Upper lobe of right lung (tissue), 1 donor: ENCODE measurements around the gene THOC2. TPM values are rescaled to one million over a fixed set of nuclear protein-coding genes. Genes with fewer than 3 reads are reported as not detected.
"Not testable (repeated sequence)": the region's sequence is repeated elsewhere in the genome, so short reads cannot be mapped to it uniquely, and the experiment has no call there.

ENCODE experiments used
- ATAC-seq: fragments of 200-7000 bp; cut with Tn5 transposase; one replicate; pipeline ENCODE4 v1.9.1; 2020; ENCODE audit warnings: mild to moderate bottlenecking, moderate library complexity
- DNase-seq: peaks from one replicate; pipeline ENCODE4 v3.0.0-alpha.2; 2020
- H3K27ac ChIP-seq: fragments of 200-600 bp; one replicate; pipeline ENCODE4 v1.8.0; 2022
- H3K27me3 ChIP-seq: fragments of 200-600 bp; one replicate; pipeline ENCODE4 v1.8.0; 2022; ENCODE audit warnings: mild to moderate bottlenecking
- H3K36me3 ChIP-seq: fragments of 200-600 bp; one replicate; pipeline ENCODE4 v1.8.0; 2022
- H3K4me1 ChIP-seq: fragments of 200-600 bp; one replicate; pipeline ENCODE4 v1.8.0; 2022
- H3K4me3 ChIP-seq: fragments of 200-600 bp; one replicate; pipeline ENCODE4 v1.8.0; 2022; ENCODE audit warnings: mild to moderate bottlenecking
- H3K9me3 ChIP-seq: fragments of 200-600 bp; one replicate; pipeline ENCODE4 v1.8.0; 2022
- CTCF ChIP-seq: fragments of 200-600 bp; IDR thresholded peaks from one replicate; pipeline ENCODE4 v1.8.0; 2022; ENCODE audit warnings: antibody characterized with exemption
- intact Hi-C: fragments of 100-400 bp; cut with DNase I; formaldehyde crosslinking; loops from one replicate; pipeline ENCODE4 v1.11.0; 2022
- total RNA-seq: library from RNA; stranded (reverse); fragmentation: NEBNext Ultra II Directional; extraction: Animal tissue kit (Norgen Biotek cat#: 25700); gene quantifications from one replicate; pipeline ENCODE4 v1.2.1, GENCODE V29; 2021
- donor health status: DM: no; HTN: yes; CAD: no; lungs with severe emphysema.

THOC2 gene
- total RNA-seq, 1 donor from 2014 or later = 99.9 TPM

- H3K4me3 ChIP-seq = no peak overlapping the region
- ATAC-seq = peak; percentile 57
- DNase-seq = no peak
- no peaks in the 10 kb centered on the region for H3K27me3 ChIP-seq
- intact Hi-C loops = no loop called here
- TF ChIP-seq CTCF = no peak
- H3K36me3 ChIP-seq = no peaks in the 10 kb centered on the region
- H3K4me1 ChIP-seq = peaks cover 3% of the 10 kb centered on the region
- no peaks in the 10 kb centered on the region for H3K9me3 ChIP-seq
- no peak overlapping the region for H3K27ac ChIP-seq
Observed at GRCh38 chrX:123590842-123591486, 141.9 kb downstream of the THOC2 start.

- Histone ChIP-seq H3K4me1 (peaks cover 3% of the 10 kb centered on the region), H3K36me3 (no peaks in the 10 kb centered on the region), H3K27ac (no peak overlapping the region), H3K9me3 (no peaks in the 10 kb centered on the region), H3K4me3 (no peak overlapping the region), H3K27me3 (no peaks in the 10 kb centered on the region)
- no peak for TF ChIP-seq CTCF
- ATAC-seq = no peak
- intact Hi-C loops = no loop called here
- DNase-seq = no peak
Observed at GRCh38 chrX:123588723-123589122, 144.1 kb downstream of the THOC2 start.

- no peaks in the 10 kb centered on the region for H3K36me3 ChIP-seq
- H3K9me3 ChIP-seq = no peaks in the 10 kb centered on the region
- intact Hi-C loops = no loop called here
- DNase-seq = no peak
- H3K27me3 ChIP-seq = no peaks in the 10 kb centered on the region
- no peak overlapping the region for H3K27ac ChIP-seq
- H3K4me3 ChIP-seq = no peak overlapping the region
- ATAC-seq = no peak
- no peaks in the 10 kb centered on the region for H3K4me1 ChIP-seq
- no peak for TF ChIP-seq CTCF
Observed at GRCh38 chrX:123581586-123581985, 151.3 kb downstream of the THOC2 start.

- no peak for DNase-seq
- TF ChIP-seq CTCF = no peak
- intact Hi-C loops = no loop called here
- ATAC-seq = no peak
- no peaks in the 10 kb centered on the region for H3K36me3 ChIP-seq
- no peak overlapping the region for H3K27ac ChIP-seq
- no peaks in the 10 kb centered on the region for H3K9me3 ChIP-seq
- no peaks in the 10 kb centered on the region for H3K4me1 ChIP-seq
- H3K27me3 ChIP-seq = no peaks in the 10 kb centered on the region
- no peak overlapping the region for H3K4me3 ChIP-seq
Observed at GRCh38 chrX:123580792-123581191, 152.1 kb downstream of the THOC2 start.

- DNase-seq, H3K36me3 ChIP-seq, H3K27ac ChIP-seq, H3K9me3 ChIP-seq, H3K27me3 ChIP-seq, intact Hi-C loops, H3K4me1 ChIP-seq, ATAC-seq, H3K4me3 ChIP-seq: not testable (repeated sequence)
Observed at GRCh38 chrX:123574027-123574426, 158.8 kb downstream of the THOC2 start.

GRCh38 chrX:123570011-123570590 is 162.8 kb downstream of the THOC2 start:
- Histone ChIP-seq H3K36me3 (no peaks in the 10 kb centered on the region), H3K9me3 (no peaks in the 10 kb centered on the region), H3K27ac (no peak overlapping the region), H3K4me3 (no peak overlapping the region), H3K27me3 (no peaks in the 10 kb centered on the region), H3K4me1 (no peaks in the 10 kb centered on the region)
- no peak for DNase-seq
- TF ChIP-seq CTCF = no peak
- ATAC-seq = no peak
- intact Hi-C loops = no loop called here
